Measurements from ENCODE around the gene ADIPOR2.

Gene ADIPOR2

GRCh38 chr12:1690578-1691122 lies at the start of gene ADIPOR2:
Gene ADIPOR2 (plus strand): TSS chr12:1691070. CDS start chr12:1754344, 63,274 bp downstream.
- DNase-seq (ENCODE audit: low read depth), result peak; percentile 90

GRCh38 chr12:1642513-1642912 lies 48.4 kb upstream of the ADIPOR2 start:
- DNase-seq (ENCODE audit: low read depth), result no peak

GRCh38 chr12:1643043-1643442 lies 47.8 kb upstream of the ADIPOR2 start:
- no peak for DNase-seq (ENCODE audit: low read depth)

- DNase-seq (ENCODE audit: low read depth), result no peak
Observed at GRCh38 chr12:1643905-1644533, 46.9 kb upstream of the ADIPOR2 start.

GRCh38 chr12:1644534-1645438 lies 46.1 kb upstream of the ADIPOR2 start:
- DNase-seq (ENCODE audit: low read depth), result no peak

GRCh38 chr12:1645819-1646218 lies 45.1 kb upstream of the ADIPOR2 start:
- DNase-seq (ENCODE audit: low read depth), result no peak

- no peak for DNase-seq (ENCODE audit: low read depth)
Observed at GRCh38 chr12:1646569-1647284, 44.1 kb upstream of the ADIPOR2 start.

- no peak for DNase-seq (ENCODE audit: low read depth)
Observed at GRCh38 chr12:1647285-1647669, 43.6 kb upstream of the ADIPOR2 start.

GRCh38 chr12:1650260-1650977 lies 40.5 kb upstream of the ADIPOR2 start:
- no peak for DNase-seq (ENCODE audit: low read depth)

- no peak for DNase-seq (ENCODE audit: low read depth)
Observed at GRCh38 chr12:1650978-1651361, 39.9 kb upstream of the ADIPOR2 start.

- DNase-seq (ENCODE audit: low read depth), result no peak
Observed at GRCh38 chr12:1651946-1652345, 38.9 kb upstream of the ADIPOR2 start.

- DNase-seq (ENCODE audit: low read depth), result no peak
Observed at GRCh38 chr12:1655225-1655788, 35.6 kb upstream of the ADIPOR2 start.

- DNase-seq (ENCODE audit: low read depth), result no peak
Observed at GRCh38 chr12:1656902-1657301, 34.0 kb upstream of the ADIPOR2 start.

- no peak for DNase-seq (ENCODE audit: low read depth)
Observed at GRCh38 chr12:1657688-1658087, 33.2 kb upstream of the ADIPOR2 start.

GRCh38 chr12:1660304-1661187 lies 30.3 kb upstream of the ADIPOR2 start:
- DNase-seq (ENCODE audit: low read depth), result no peak

GRCh38 chr12:1661553-1662335 lies 29.1 kb upstream of the ADIPOR2 start:
- peak; percentile 53 for DNase-seq (ENCODE audit: low read depth)

GRCh38 chr12:1662761-1663439 lies 28.0 kb upstream of the ADIPOR2 start:
- no peak for DNase-seq (ENCODE audit: low read depth)

- no peak for DNase-seq (ENCODE audit: low read depth)
Observed at GRCh38 chr12:1663440-1664132, 27.3 kb upstream of the ADIPOR2 start.
